Tongue (tissue), 2 donors: Measurements from ENCODE around the gene RABL6. TPM values are rescaled to one million over a fixed set of nuclear protein-coding genes. Genes with fewer than 3 reads are reported as not detected.
"Not testable (repeated sequence)": the region's sequence is repeated elsewhere in the genome, so short reads cannot be mapped to it uniquely, and the experiment has no call there.

Experiments
- DNase-seq: peaks from one replicate; pipeline ENCODE4 v3.0.0-alpha.2; 2015
- total RNA-seq: library from RNA; depleted of rRNA; stranded (reverse); fragments of >200 nt; gene quantifications from one replicate; pipeline ENCODE4 v1.2.3, GENCODE V29; 2014

RABL6 gene
- total RNA-seq, 1 donor from 2014 or later, result 55.0 TPM

- DNase-seq, result peak; percentile 57
Observed at GRCh38 chr9:136835932-136836904, 28.5 kb downstream of the RABL6 start.

- no peak for DNase-seq
Observed at GRCh38 chr9:136837146-136837855, 29.6 kb downstream of the RABL6 start.

- DNase-seq, result not testable (repeated sequence)
Observed at GRCh38 chr9:136837856-136838277, 30.1 kb downstream of the RABL6 start.

- no peak for DNase-seq
Observed at GRCh38 chr9:136838314-136839228, 30.8 kb downstream of the RABL6 start.

- DNase-seq, result no peak
Observed at GRCh38 chr9:136839229-136840139, 31.7 kb downstream of the RABL6 start.

GRCh38 chr9:136840140-136840876 is 32.6 kb downstream of the RABL6 start:
- no peak for DNase-seq

GRCh38 chr9:136840877-136841645 is 33.3 kb downstream of the RABL6 start:
- peak; percentile 88 for DNase-seq

- DNase-seq, result not testable (repeated sequence)
Observed at GRCh38 chr9:136841646-136842379, 34.1 kb downstream of the RABL6 start.

- DNase-seq, result peak; percentile 91
Observed at GRCh38 chr9:136842380-136842948, 34.7 kb downstream of the RABL6 start, which contains the start of gene AJM1. Gene AJM1, plus strand, starts transcription at chr9:136842478. Its CDS starts 1,937 bp downstream, at chr9:136844415.

GRCh38 chr9:136843159-136843800 is 35.5 kb downstream of the RABL6 start:
- DNase-seq, result not testable (repeated sequence)

GRCh38 chr9:136843801-136844740 is 36.3 kb downstream of the RABL6 start:
- peak; percentile 50 for DNase-seq

- no peak for DNase-seq
Observed at GRCh38 chr9:136844761-136845464, 37.2 kb downstream of the RABL6 start.

- no peak for DNase-seq
Observed at GRCh38 chr9:136845465-136846260, 37.9 kb downstream of the RABL6 start.

GRCh38 chr9:136846376-136847087 is 38.8 kb downstream of the RABL6 start:
- no peak for DNase-seq
